Activated CD4-positive, alpha-beta T cell treated with anti-CD3 and anti-CD28 coated beads, Interleukin-2, amount 10 ng/mL, durations not matched to agents 7 days and 5 days (primary cell): Measurements from ENCODE around the gene CSNK2A2. TPM values are rescaled to one million over a fixed set of nuclear protein-coding genes. Genes with fewer than 3 reads are reported as not detected.

Experiments used
- CTCF ChIA-PET: fragments of 350-600 bp; sonication (Branson Sonifier 250); formaldehyde crosslinking; loops from one replicate; lab custom pipeline; 2021; ENCODE audit warnings: antibody characterized with exemption; lab: Charles Lee
- POLR2A ChIA-PET: fragments of 350-600 bp; sonication (Branson Sonifier 250); formaldehyde crosslinking; loops from one replicate; lab custom pipeline; 2021; ENCODE audit warnings: antibody characterized with exemption; lab: Charles Lee
- DNase-seq: peaks from one replicate; pipeline ENCODE4 v3.0.0-alpha.2; 2020
- H3K27ac Mint-ChIP-seq: one replicate; pipeline ENCODE4 v1.8.0; 2021; ENCODE audit warnings: mild to moderate bottlenecking, moderate library complexity, mixed read lengths
- H3K27me3 Mint-ChIP-seq: one replicate; pipeline ENCODE4 v1.8.0; 2021; ENCODE audit warnings: mixed read lengths
- H3K36me3 Mint-ChIP-seq: one replicate; pipeline ENCODE4 v1.8.0; 2021; ENCODE audit warnings: low read depth, mixed read lengths
- H3K4me1 Mint-ChIP-seq: one replicate; pipeline ENCODE4 v1.8.0; 2021; ENCODE audit warnings: mixed read lengths
- H3K4me3 Mint-ChIP-seq: one replicate; pipeline ENCODE4 v1.8.0; 2021; ENCODE audit warnings: mild to moderate bottlenecking, moderate library complexity, mixed read lengths
- H3K9me3 Mint-ChIP-seq: one replicate; pipeline ENCODE4 v1.8.0; 2021; ENCODE audit warnings: mixed read lengths
- total RNA-seq, 2 experiments: library from RNA; stranded (reverse); gene quantifications; one replicate each; pipeline ENCODE4 v1.2.3, GENCODE V29; 2021

The CSNK2A2 gene
- 10 to 100 TPM; 64.8 to 70.4 TPM for total RNA-seq

DNA sequence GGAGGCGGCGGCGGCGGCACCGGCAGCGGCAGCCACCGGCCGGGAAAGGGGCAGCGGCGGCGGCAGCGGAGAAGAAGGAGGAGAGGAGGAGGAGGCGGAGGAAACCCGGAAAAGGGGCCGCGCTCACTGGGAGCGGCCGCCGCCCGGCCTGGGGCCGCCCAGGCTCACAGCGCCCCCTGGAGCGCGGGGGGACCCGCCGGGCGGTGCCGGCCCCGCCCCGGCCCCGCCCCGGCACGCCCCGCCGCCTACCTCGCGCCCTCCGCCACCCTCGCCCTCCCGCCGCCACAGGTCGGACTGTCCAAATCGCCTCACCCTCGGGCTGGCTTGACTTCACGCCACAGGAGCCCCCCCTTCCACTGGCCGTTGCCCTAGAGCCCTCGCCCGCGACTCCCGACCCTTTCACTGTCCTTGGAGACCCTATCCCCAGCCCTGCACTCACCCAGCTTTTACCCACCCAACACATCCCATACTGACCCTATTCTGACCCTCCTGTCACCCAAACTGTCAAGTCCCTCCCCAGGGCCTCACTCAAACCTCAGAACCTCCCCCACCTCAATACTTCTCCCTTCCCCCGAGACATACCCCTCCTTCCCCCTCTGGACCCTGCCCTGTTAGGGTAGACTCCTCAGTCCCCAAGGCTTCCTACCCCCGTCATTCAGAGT lies at the start of gene CSNK2A2:
TSS of gene CSNK2A2 (minus strand) at position 85 of the 662 bp plus-strand sequence. CDS start 370 bp downstream, outside the sequence.
- ChIA-PET CTCF (interaction anchor here (1.0 to 1.1 kb wide), 2 partner anchors 9 to 51 kb away, joined by 4 read pairs; no protein-coding TSS in a partner anchor), POLR2A (no interaction called here)
- Mint-ChIP-seq H3K9me3 (no peaks in the 10 kb centered on the region), H3K36me3 (peaks cover 26% of the 10 kb centered on the region), H3K27me3 (peaks cover 18% of the 10 kb centered on the region), H3K4me1 (peaks cover 38% of the 10 kb centered on the region), H3K27ac (peak within 1 kb of the TSS; percentile 84), H3K4me3 (peak within 1 kb of the TSS; percentile 79)
- peak; percentile 69 for DNase-seq

DNA sequence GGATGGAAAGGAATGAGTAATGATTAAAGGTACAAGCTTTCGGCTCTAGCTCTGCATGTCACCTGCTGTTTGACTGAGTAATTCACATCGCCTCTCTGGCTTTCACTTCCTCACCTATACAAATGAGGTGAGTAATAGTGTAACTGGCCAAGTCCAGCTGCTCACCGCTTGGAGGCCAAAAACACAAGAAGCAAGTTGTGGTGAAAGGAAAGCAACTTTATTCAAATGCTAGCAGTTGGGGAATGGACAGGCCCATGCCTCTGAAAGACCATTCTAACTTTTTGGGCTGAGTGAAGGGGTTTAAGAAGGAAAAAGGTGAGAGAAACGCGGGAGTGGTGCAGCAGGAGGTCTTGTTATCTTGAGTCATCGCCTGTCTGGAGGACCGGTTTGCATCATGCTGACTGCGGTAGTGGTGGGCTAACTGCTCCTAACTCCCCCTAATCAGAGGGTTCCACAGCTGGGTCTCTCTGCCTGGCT lies 45.7 kb upstream of the CSNK2A2 start:
- no peak overlapping the region for H3K4me3 Mint-ChIP-seq
- POLR2A ChIA-PET, result no interaction called here
- peaks cover 7% of the 10 kb centered on the region for H3K4me1 Mint-ChIP-seq
- H3K9me3 Mint-ChIP-seq, result no peaks in the 10 kb centered on the region
- no peaks in the 10 kb centered on the region for H3K36me3 Mint-ChIP-seq
- H3K27me3 Mint-ChIP-seq, result peaks cover 22% of the 10 kb centered on the region
- H3K27ac Mint-ChIP-seq, result no peak overlapping the region
- no peak for DNase-seq
- CTCF ChIA-PET, result interaction anchor here (1.2 kb wide), 1 partner anchor 9 kb away, joined by 4 read pairs; no protein-coding TSS in a partner anchor

GRCh38 chr16:58236831-58237230 lies 38.9 kb upstream of the CSNK2A2 start:
- no peaks in the 10 kb centered on the region for H3K9me3 Mint-ChIP-seq
- H3K36me3 Mint-ChIP-seq, result no peaks in the 10 kb centered on the region
- H3K4me1 Mint-ChIP-seq, result peaks cover 13% of the 10 kb centered on the region
- H3K4me3 Mint-ChIP-seq, result peak overlapping the region; percentile 74
- ChIA-PET CTCF (no interaction called here), POLR2A (no interaction called here)
- no peak for DNase-seq
- H3K27ac Mint-ChIP-seq, result no peak overlapping the region
- H3K27me3 Mint-ChIP-seq, result peaks cover 41% of the 10 kb centered on the region

- DNase-seq, result peak; percentile 74
- no peak overlapping the region for H3K27ac Mint-ChIP-seq
- no peaks in the 10 kb centered on the region for H3K9me3 Mint-ChIP-seq
- ChIA-PET CTCF (no interaction called here), POLR2A (no interaction called here)
- H3K27me3 Mint-ChIP-seq, result peaks cover 36% of the 10 kb centered on the region
- no peaks in the 10 kb centered on the region for H3K36me3 Mint-ChIP-seq
- H3K4me1 Mint-ChIP-seq, result peaks cover 13% of the 10 kb centered on the region
- peak overlapping the region; percentile 74 for H3K4me3 Mint-ChIP-seq
These were observed 38.4 kb upstream of the CSNK2A2 start for GRCh38 chr16:58236231-58236690.

DNA sequence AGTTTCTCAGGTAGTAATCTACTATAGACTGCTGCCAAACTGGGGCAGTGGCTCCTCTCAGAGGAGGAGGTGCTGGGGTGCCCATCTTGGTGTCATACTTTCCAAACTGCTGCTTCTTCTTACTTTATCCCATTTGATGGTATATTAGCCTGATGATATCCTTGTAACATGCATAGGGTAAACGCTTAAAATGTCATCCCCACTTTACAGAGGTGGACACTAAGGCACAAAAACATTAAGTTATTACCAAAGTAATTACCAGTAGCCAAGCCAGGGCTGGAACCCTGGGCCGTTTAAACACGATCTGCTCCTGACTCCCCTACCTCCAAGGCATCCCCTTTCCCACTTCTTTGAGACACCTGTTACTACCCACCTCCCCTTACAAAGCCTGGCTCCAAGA lies 37.8 kb upstream of the CSNK2A2 start:
- POLR2A ChIA-PET, result no interaction called here
- Mint-ChIP-seq H3K9me3 (no peaks in the 10 kb centered on the region), H3K27ac (no peak overlapping the region), H3K4me1 (peaks cover 13% of the 10 kb centered on the region), H3K4me3 (peak overlapping the region; percentile 74), H3K36me3 (no peaks in the 10 kb centered on the region), H3K27me3 (peaks cover 35% of the 10 kb centered on the region)
- CTCF ChIA-PET, result interaction anchor here (1.4 kb wide), 1 partner anchor 7 kb away, joined by 4 read pairs; no protein-coding TSS in a partner anchor
- no peak for DNase-seq

- H3K4me1 Mint-ChIP-seq, result peaks cover 13% of the 10 kb centered on the region
- H3K4me3 Mint-ChIP-seq, result no peak overlapping the region
- peaks cover 33% of the 10 kb centered on the region for H3K27me3 Mint-ChIP-seq
- no peak for DNase-seq
- H3K36me3 Mint-ChIP-seq, result no peaks in the 10 kb centered on the region
- H3K27ac Mint-ChIP-seq, result no peak overlapping the region
- CTCF ChIA-PET, result interaction anchor here (1.4 kb wide), 1 partner anchor 8 kb away, joined by 4 read pairs; no protein-coding TSS in a partner anchor
- no peaks in the 10 kb centered on the region for H3K9me3 Mint-ChIP-seq
- POLR2A ChIA-PET, result no interaction called here
These were observed 37.1 kb upstream of the CSNK2A2 start for GRCh38 chr16:58234831-58235595.

DNA sequence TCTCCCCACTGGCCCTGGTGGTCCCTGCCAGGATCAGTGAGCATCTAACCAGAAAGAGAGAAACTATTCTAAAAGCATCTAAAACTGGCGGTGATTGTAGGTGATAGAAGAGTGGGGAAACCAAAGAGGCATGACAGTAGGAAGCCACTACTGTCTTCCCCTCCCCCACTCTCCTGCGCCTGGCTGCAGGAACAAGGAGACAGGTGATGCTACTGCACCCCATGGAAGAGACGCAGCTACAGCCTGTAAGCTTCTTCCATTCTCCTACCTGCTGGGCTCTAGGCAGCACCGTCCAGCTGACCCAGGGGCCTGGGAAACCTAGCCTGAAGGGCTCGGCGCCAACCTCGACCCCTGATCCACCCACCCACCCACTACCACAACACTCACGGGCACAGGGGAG lies 32.4 kb upstream of the CSNK2A2 start:
- H3K4me3 Mint-ChIP-seq, result no peak overlapping the region
- H3K36me3 Mint-ChIP-seq, result no peaks in the 10 kb centered on the region
- CTCF ChIA-PET, result no interaction called here
- H3K27me3 Mint-ChIP-seq, result peaks cover 20% of the 10 kb centered on the region
- DNase-seq, result no peak
- H3K9me3 Mint-ChIP-seq, result no peaks in the 10 kb centered on the region
- H3K27ac Mint-ChIP-seq, result no peak overlapping the region
- H3K4me1 Mint-ChIP-seq, result no peaks in the 10 kb centered on the region
- POLR2A ChIA-PET, result no interaction called here

GRCh38 chr16:58226790-58227189 lies 28.9 kb upstream of the CSNK2A2 start:
- Mint-ChIP-seq H3K4me1 (no peaks in the 10 kb centered on the region), H3K9me3 (no peaks in the 10 kb centered on the region), H3K4me3 (no peak overlapping the region), H3K36me3 (no peaks in the 10 kb centered on the region), H3K27me3 (peaks cover 13% of the 10 kb centered on the region), H3K27ac (no peak overlapping the region)
- ChIA-PET CTCF (no interaction called here), POLR2A (no interaction called here)
- no peak for DNase-seq

DNA sequence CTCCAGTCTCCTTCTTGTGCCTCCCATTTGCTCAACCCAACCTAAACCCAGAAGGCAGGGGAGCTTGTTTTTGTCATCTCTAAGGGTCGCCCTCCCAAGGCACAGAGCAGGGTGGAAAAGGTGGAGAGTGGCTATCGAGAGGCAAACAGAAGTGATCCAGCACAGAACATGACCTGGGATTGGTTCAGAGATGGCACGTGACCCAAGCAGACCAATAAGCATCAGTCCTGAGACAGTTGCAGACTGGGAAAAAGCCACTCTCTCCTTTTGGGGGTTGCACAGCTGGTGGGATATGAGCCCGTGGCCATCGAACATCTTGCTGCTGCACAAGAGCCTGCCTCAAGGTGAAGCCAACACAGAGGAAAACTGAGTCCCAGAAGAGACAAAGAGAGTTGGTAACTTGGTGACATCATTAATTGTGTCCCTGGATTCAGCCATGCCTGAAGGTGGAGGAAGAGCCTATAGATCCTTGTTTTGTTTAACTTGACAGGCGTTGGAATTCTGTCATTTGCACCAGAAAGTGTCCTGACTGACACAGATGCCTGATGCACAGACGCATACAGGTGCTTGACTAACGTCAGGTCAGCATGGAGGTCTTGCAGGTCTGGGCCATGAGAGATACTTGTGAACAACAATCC lies 28.2 kb upstream of the CSNK2A2 start:
- H3K4me1 Mint-ChIP-seq, result no peaks in the 10 kb centered on the region
- H3K36me3 Mint-ChIP-seq, result no peaks in the 10 kb centered on the region
- DNase-seq, result no peak
- H3K27ac Mint-ChIP-seq, result no peak overlapping the region
- ChIA-PET POLR2A (no interaction called here), CTCF (no interaction called here)
- H3K27me3 Mint-ChIP-seq, result peaks cover 13% of the 10 kb centered on the region
- H3K4me3 Mint-ChIP-seq, result no peak overlapping the region
- no peaks in the 10 kb centered on the region for H3K9me3 Mint-ChIP-seq

DNA sequence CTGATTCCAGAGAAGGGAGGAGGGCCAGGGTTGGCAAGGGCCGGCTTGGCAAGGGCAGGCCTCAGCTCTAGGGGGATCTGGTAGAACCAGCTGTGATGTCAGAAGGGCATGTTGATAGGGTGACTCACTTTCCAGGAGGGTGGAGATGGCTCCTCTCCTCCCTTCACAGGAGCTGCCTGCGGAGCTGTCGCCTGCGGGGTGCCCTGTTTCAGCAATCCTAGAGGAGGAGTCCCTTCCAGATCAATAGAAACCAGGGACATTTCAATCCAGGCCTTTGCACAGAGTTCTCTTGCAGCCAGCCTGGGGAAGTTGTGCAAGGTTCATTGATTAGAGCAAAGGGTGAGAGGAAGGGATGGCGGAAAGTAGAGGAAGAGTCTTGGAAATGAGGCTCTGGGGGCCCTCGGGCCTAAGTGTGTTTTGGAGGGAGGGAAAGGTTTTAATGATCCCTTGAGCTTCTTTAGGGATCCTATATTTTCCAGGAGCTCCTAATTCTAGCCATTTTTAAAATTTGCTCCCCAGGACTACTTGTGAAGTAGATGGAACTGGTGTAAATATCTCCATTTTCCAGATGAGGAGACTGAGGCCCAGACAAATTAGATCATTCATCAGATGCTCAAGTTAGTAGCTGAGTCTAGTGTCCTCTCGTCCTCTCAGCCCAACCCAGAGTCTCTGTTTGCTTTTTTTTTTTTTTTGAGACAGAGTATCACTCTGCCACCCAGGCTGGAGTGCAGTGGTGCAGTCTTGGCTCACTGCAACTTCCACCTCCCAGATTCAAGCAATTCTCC lies 24.8 kb upstream of the CSNK2A2 start:
- no peak for DNase-seq
- peaks cover 26% of the 10 kb centered on the region for H3K27me3 Mint-ChIP-seq
- H3K4me1 Mint-ChIP-seq, result no peaks in the 10 kb centered on the region
- ChIA-PET POLR2A (no interaction called here), CTCF (no interaction called here)
- H3K4me3 Mint-ChIP-seq, result no peak overlapping the region
- no peaks in the 10 kb centered on the region for H3K36me3 Mint-ChIP-seq
- H3K9me3 Mint-ChIP-seq, result no peaks in the 10 kb centered on the region
- H3K27ac Mint-ChIP-seq, result no peak overlapping the region

GRCh38 chr16:58219432-58219831 lies 21.5 kb upstream of the CSNK2A2 start:
- Mint-ChIP-seq H3K27me3 (peaks cover 23% of the 10 kb centered on the region), H3K36me3 (no peaks in the 10 kb centered on the region), H3K27ac (no peak overlapping the region), H3K4me3 (no peak overlapping the region), H3K9me3 (peaks cover 3% of the 10 kb centered on the region), H3K4me1 (no peaks in the 10 kb centered on the region)
- ChIA-PET CTCF (no interaction called here), POLR2A (no interaction called here)
- DNase-seq, result no peak

GRCh38 chr16:58218786-58219185 lies 20.9 kb upstream of the CSNK2A2 start:
- no peak overlapping the region for H3K4me3 Mint-ChIP-seq
- no peak overlapping the region for H3K27ac Mint-ChIP-seq
- ChIA-PET POLR2A (no interaction called here), CTCF (no interaction called here)
- no peaks in the 10 kb centered on the region for H3K4me1 Mint-ChIP-seq
- peaks cover 3% of the 10 kb centered on the region for H3K9me3 Mint-ChIP-seq
- no peak for DNase-seq
- H3K36me3 Mint-ChIP-seq, result no peaks in the 10 kb centered on the region
- H3K27me3 Mint-ChIP-seq, result peaks cover 24% of the 10 kb centered on the region
